Chondrocyte (in vitro differentiated cells): Measurements from ENCODE around the gene NQO2. TPM values are rescaled to one million over a fixed set of nuclear protein-coding genes. Genes with fewer than 3 reads are reported as not detected.
A peak's percentile ranks its signal among the peaks of the same experiment; 100 is the strongest.
"Not testable (repeated sequence)": the region's sequence is repeated elsewhere in the genome, so short reads cannot be mapped to it uniquely, and the experiment has no call there.

Experiments
- DNase-seq: peaks from one replicate; pipeline ENCODE4 v3.0.0; 2021; ENCODE audit warnings: mixed read lengths, low spot score
- H3K27ac Mint-ChIP-seq: one replicate; pipeline ENCODE4 v1.8.0; 2021; ENCODE audit warnings: mild to moderate bottlenecking, moderate library complexity, mixed read lengths; ENCODE audit not compliant: unreplicated experiment
- H3K27me3 Mint-ChIP-seq: 2 replicates; pipeline ENCODE4 v1.8.0; 2021; ENCODE audit warnings: low read depth, mixed read lengths
- H3K36me3 Mint-ChIP-seq: 2 replicates; pipeline ENCODE4 v1.8.0; 2021; ENCODE audit warnings: low read depth, mixed read lengths
- H3K4me1 Mint-ChIP-seq: 2 replicates; pipeline ENCODE4 v1.8.0; 2021; ENCODE audit warnings: low read depth, mild to moderate bottlenecking, mixed read lengths
- H3K4me3 Mint-ChIP-seq: one replicate; pipeline ENCODE4 v1.8.0; 2021; ENCODE audit warnings: mild to moderate bottlenecking, moderate library complexity, mixed read lengths; ENCODE audit not compliant: unreplicated experiment
- H3K9me3 Mint-ChIP-seq: 2 replicates; pipeline ENCODE4 v1.8.0; 2021; ENCODE audit warnings: low read depth, mixed read lengths
- CTCF ChIP-seq: fragments of 200-600 bp; sonication (generic); IDR thresholded peaks from 2 replicates; pipeline ENCODE4 v1.5.0; 2021; ENCODE audit warnings: antibody characterized with exemption, mild to moderate bottlenecking, moderate library complexity
- total RNA-seq: library from RNA; stranded (reverse); gene quantifications from 3 replicates; pipeline ENCODE4 v1.2.1, GENCODE V29; 2021

The NQO2 gene
- total RNA-seq, 1 donor from 2014 or later = 35.1 TPM

GRCh38 chr6:2998998-2999617 is 586 bp upstream of the NQO2 start:
- Mint-ChIP-seq H3K27me3 (no peaks in the 10 kb centered on the region), H3K4me3 (peak overlapping the region; percentile 84), H3K4me1 (peaks cover 24% of the 10 kb centered on the region), H3K27ac (peak overlapping the region; percentile 96), H3K36me3 (no peaks in the 10 kb centered on the region), H3K9me3 (no peaks in the 10 kb centered on the region)
- no peak for DNase-seq
- no peak for TF ChIP-seq CTCF

GRCh38 chr6:3001146-3001772 is 1.6 kb downstream of the NQO2 start:
- DNase-seq = no peak
- peak overlapping the region; percentile 86 for H3K4me3 Mint-ChIP-seq
- H3K36me3 Mint-ChIP-seq = peaks cover 9% of the 10 kb centered on the region
- peak overlapping the region; percentile 77 for H3K27ac Mint-ChIP-seq
- H3K27me3 Mint-ChIP-seq = no peaks in the 10 kb centered on the region
- no peak for TF ChIP-seq CTCF
- H3K9me3 Mint-ChIP-seq = no peaks in the 10 kb centered on the region
- H3K4me1 Mint-ChIP-seq = peaks cover 24% of the 10 kb centered on the region

GRCh38 chr6:3001773-3002293 is 2.1 kb downstream of the NQO2 start:
- Mint-ChIP-seq H3K27ac (peak overlapping the region; percentile 77), H3K9me3 (no peaks in the 10 kb centered on the region), H3K4me1 (peaks cover 24% of the 10 kb centered on the region), H3K27me3 (no peaks in the 10 kb centered on the region), H3K4me3 (no peak overlapping the region), H3K36me3 (peaks cover 11% of the 10 kb centered on the region)
- TF ChIP-seq CTCF = peak; percentile 81
- no peak for DNase-seq

GRCh38 chr6:3003226-3003625 is 3.5 kb downstream of the NQO2 start:
- not testable (repeated sequence) for H3K27me3 Mint-ChIP-seq, H3K4me3 Mint-ChIP-seq, H3K9me3 Mint-ChIP-seq, DNase-seq
- Mint-ChIP-seq H3K36me3 (peaks cover 20% of the 10 kb centered on the region), H3K4me1 (peaks cover 24% of the 10 kb centered on the region), H3K27ac (peak overlapping the region; percentile 59)

- peaks cover 2% of the 10 kb centered on the region for H3K9me3 Mint-ChIP-seq
- H3K4me1 Mint-ChIP-seq = peaks cover 13% of the 10 kb centered on the region
- no peak overlapping the region for H3K27ac Mint-ChIP-seq
- H3K27me3 Mint-ChIP-seq = no peaks in the 10 kb centered on the region
- TF ChIP-seq CTCF = no peak
- no peak overlapping the region for H3K4me3 Mint-ChIP-seq
- peaks cover 33% of the 10 kb centered on the region for H3K36me3 Mint-ChIP-seq
- no peak for DNase-seq
These were observed 5.4 kb downstream of the NQO2 start for GRCh38 chr6:3005077-3005476.
